Measurements from ENCODE around the gene CHST4.
"Not testable (repeated sequence)": the region's sequence is repeated elsewhere in the genome, so short reads cannot be mapped to it uniquely, and the experiment has no call there.

The CHST4 gene

DNA sequence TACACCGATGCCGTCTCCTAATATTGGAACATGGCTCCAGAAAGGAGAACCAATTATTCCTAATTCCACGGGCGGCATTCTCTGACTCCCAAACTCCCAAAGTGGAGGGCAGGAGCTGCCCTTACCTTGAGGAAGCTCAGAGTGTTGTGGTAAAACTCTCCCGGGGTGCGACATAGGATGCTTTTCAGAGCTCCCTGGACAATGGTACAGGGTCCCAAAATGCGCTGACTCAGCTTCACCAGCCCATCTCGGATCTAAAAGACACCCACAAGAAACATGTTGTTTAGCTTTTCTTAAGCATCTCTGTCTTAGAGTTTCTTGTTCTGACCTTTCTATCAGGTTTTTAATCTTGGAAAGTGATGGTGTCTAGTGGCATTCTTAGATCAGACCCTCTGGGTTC, 43.9 kb downstream of the CHST4 start:
- DNase-seq (ENCODE audit: low read depth): no peak

DNA sequence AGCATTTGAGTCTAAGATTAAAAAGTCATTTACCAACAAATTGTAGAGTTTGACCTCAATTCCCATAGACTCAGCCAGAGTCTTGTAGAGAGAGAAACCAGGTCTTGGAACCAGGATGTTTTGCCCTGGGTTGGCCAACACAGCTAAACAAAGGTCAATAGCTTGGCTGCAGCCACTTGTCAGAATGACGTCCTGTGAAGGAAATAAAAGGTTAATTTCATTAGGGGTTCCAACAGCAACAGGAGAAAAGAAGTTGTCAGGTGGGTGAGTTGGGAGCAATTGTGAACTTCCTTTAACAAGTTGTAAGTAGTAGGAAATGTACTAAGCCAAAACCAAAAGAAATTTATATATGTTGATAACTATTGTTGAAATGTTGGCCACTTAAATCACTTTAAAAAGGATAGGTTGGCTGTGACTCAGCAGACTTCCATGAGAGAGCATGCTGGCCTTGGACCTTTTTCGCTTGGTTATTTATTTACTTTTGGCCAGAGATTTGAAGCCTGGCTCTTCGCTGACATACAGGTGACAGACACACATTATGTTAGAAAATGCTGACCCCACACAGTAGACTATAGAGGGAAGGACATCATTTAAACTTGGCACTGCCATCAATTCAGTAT, 46.4 kb downstream of the CHST4 start:
- DNase-seq (ENCODE audit: low read depth): no peak

DNA sequence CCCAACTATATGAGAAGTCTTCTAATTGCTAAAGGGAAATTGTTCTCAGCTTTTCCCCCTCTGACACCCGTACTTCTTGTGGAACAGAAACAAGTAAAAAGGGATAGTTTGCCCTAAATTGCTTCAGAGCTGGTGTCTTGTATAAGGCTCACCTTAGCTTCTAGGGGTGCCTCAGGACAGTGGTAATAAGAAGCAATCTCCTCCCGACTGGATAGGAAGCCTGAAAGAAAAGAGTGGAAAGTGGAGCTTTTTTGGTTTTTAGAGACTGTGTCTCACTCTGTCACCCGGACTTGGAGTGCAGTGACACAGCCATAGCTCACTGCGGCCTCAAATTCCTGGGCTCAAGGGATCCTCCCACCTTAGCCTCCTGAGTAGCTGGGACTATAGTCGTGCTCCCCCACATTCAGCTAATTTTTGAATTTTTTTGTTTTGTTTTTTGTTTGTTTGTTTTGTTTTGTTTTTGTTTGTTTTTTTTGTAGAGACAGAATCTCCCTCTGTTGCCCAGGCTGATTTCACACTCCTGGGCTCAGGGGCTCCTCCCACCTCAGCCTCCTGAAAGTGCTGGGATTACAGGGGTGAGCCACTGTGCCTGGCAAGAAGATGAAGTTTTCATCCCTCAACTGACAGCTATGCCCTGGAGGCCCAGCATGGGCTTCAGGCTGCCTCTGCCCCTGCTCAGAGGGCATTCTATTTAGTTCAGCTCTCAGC, 47.3 kb downstream of the CHST4 start:
- no peak for DNase-seq (ENCODE audit: low read depth)

DNA sequence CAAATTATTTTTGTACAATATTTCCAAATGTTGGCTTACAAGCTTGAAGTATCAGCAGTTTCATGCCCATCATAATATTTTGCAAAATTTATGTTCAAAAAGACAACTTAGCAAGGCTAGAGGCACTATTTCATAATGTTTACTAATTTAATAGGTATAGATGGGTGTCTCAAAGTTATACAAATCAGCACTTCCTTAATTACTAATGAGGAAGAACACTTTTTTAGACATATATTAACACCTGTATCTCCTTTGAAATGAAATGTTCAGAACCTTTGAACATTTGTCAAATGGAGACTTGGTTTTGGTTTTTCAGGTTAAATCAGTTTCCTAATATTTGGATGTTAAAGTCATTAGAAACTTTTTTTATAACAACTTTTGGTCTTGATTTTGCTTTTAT, 48.5 kb downstream of the CHST4 start:
- DNase-seq (ENCODE audit: low read depth): no peak

DNA sequence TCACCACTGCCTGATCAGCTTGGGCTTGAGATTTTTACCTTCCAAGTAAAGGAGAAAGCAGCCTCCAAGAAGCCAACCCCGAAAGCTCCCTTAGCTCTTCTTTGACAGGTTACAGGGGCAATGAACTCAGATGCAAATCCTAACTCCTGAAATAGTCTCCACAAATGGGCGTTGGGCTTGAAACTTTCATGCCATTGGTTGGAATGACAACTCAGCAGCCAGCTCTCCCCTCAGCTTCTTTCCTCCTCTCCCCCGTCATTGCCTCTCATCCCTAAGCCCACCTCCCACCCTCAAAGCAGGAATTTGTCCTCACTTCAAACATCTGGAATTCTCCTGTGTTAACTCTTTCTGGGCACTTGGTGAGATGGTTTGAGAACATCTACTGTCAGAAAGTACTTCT, 50.7 kb downstream of the CHST4 start, which contains the start of gene TAT:
TSS of gene TAT (minus strand) at position 122 of the 400 bp plus-strand sequence. CDS start 677 bp downstream, outside the sequence.
- no peak for DNase-seq (ENCODE audit: low read depth)

DNA sequence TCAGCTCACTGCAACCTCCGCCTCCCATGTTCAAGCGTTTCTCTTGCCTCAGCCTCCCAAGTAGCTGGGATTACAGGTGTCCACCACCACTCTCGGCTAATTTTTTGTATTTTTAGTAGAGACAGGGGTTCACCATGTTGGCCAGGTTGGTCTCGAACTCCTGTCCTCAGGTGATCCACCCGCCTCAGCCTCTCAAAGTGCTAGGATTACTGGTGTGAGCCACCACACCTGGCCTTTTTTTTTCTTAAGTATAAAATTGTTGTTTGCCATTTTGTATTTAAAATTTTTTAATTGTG, 56.3 kb downstream of the CHST4 start:
- not testable (repeated sequence) for DNase-seq (ENCODE audit: low read depth)

DNA sequence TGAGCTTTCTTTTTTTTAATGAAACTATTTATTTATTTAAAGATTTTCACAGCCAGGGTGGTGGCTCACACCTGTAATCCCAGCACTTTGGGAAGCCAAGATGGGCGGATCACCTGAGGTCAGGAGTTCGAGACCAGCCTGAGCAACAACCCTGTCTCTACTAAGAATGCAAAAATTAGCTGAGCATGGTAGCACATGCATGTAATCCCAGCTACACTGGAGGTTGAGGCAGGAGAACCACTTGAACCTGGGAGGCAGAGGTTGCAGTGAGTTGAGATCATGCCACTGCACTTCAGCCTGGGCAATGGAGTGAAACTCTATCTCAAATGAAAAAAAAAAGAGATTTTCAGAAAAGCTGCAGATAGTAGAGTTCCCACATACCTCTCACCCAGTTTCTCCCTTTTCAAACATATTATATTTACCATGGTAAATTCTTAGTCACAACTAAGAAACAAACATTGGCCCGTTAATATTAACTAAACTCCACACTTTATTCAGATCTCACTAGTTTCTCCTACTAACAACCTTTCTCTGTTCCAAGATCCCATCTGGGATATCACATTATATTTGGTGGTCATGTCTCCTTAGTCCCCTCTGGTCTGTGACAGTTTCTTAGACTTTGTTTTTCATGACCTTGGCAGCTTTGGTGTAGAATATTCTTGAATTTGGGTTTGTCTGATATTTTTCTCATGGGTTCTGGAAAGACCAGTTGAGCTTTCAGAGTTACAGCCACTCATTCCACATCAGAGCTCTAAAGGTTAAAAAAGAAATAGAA, 58.5 kb downstream of the CHST4 start:
- no peak for DNase-seq (ENCODE audit: low read depth)

DNA sequence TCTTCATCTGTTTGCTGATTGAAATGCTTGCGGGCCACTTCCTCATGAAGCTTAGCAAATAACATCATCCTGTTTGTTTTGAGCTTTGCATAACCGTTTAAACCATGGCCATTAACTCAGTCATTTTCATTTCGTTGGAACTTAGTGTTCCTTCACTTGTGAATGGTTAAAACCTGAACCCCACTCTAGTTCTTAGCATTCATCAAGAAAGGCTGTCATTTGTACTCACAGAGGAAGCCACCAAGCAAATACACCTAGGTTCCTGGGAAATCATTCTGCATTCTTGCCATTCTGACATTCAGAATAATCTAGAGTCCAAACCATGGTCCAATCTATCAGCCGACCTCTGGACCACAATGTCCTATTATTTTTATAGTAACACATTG, 59.1 kb downstream of the CHST4 start:
- DNase-seq (ENCODE audit: low read depth): no peak

Measured in stimulated activated CD8-positive, alpha-beta memory T cell treated with anti-CD3 and anti-CD28 coated beads, Interleukin-15, amount 100 ng/mL, for 24 hours (primary cell).